Neural cell (in vitro differentiated cells): ENCODE data around the gene MRPS31. TPM values are rescaled to one million over a fixed set of nuclear protein-coding genes. Genes with fewer than 3 reads are reported as not detected.

ENCODE experiments used
- H2AFZ ChIP-seq: fragments of 200-600, 300-800 bp; sonication (generic), shearing (Covaris generic); 2 replicates; pipeline ENCODE4 v1.6.0; 2014; ENCODE audit warnings: low read depth, mild to moderate bottlenecking, antibody characterized with exemption, low read length, moderate library complexity
- H3F3A ChIP-seq: fragments of 200-600 bp; shearing (Covaris generic); 2 replicates; pipeline ENCODE4 v1.6.1; 2016; ENCODE audit warnings: mild to moderate bottlenecking, moderate library complexity, mixed read lengths, antibody characterized with exemption, low read length; ENCODE audit not compliant: insufficient read depth, poor library complexity, severe bottlenecking
- H3K27ac ChIP-seq: fragments of 200-600, 300-800 bp; sonication (generic), shearing (Covaris generic); 2 replicates; pipeline ENCODE4 v1.5.1; 2014; ENCODE audit warnings: mild to moderate bottlenecking, low read length, moderate library complexity
- H3K27me3 ChIP-seq: fragments of 300-800, 200-600 bp; sonication (generic), shearing (Covaris generic); 2 replicates; pipeline ENCODE4 v1.6.0; 2014; ENCODE audit warnings: mild to moderate bottlenecking, low read depth, low read length, moderate library complexity; ENCODE audit not compliant: insufficient read depth
- H3K36me3 ChIP-seq: fragments of 300-800, 200-600 bp; sonication (generic), shearing (Covaris generic); 2 replicates; pipeline ENCODE4 v1.5.1; 2014; ENCODE audit warnings: mild to moderate bottlenecking, antibody characterized with exemption, low read length, moderate library complexity; ENCODE audit not compliant: insufficient read depth
- H3K4me2 ChIP-seq: fragments of 300-800, 200-600 bp; sonication (generic), shearing (Covaris generic); 2 replicates; pipeline ENCODE4 v1.6.0; 2014; ENCODE audit warnings: mild to moderate bottlenecking, low read length
- H3K4me3 ChIP-seq: fragments of 300-800, 200-600 bp; sonication (generic), shearing (Covaris generic); 2 replicates; pipeline ENCODE4 v1.5.1; 2014; ENCODE audit warnings: mild to moderate bottlenecking, low read length, moderate library complexity
- H3K79me2 ChIP-seq: fragments of 200-600 bp; shearing (Covaris generic); replicated peaks from 2 replicates; pipeline ENCODE4 v1.6.0; 2014; ENCODE audit warnings: mild to moderate bottlenecking, low read length, moderate library complexity; ENCODE audit not compliant: insufficient read depth
- H3K9ac ChIP-seq: fragments of 300-800, 200-600 bp; sonication (generic), shearing (Covaris generic); 2 replicates; pipeline ENCODE4 v1.6.1; 2016; ENCODE audit warnings: mild to moderate bottlenecking, low read length, mixed read lengths
- H3K9me2 ChIP-seq: fragments of 200-600 bp; shearing (Covaris generic); 2 replicates; pipeline ENCODE4 v1.6.1; 2016; ENCODE audit warnings: mild to moderate bottlenecking, low read length, mixed read lengths; ENCODE audit not compliant: insufficient read depth
- H3K9me3 ChIP-seq: fragments of 200-600, 300-800 bp; sonication (generic), shearing (Covaris generic); 2 replicates; pipeline ENCODE4 v1.6.1; 2016; ENCODE audit warnings: mild to moderate bottlenecking, mixed run types, low read length, moderate library complexity, mixed read lengths
- H4K20me1 ChIP-seq: fragments of 200-600 bp; shearing (Covaris generic); 2 replicates; pipeline ENCODE4 v1.6.1; 2016; ENCODE audit warnings: mild to moderate bottlenecking, mixed run types; ENCODE audit not compliant: insufficient read depth
- CTCF ChIP-seq: fragments of 450-650 bp; IDR thresholded peaks from 2 replicates; pipeline ENCODE4 v1.5.1; 2014; ENCODE audit warnings: antibody characterized with exemption, mild to moderate bottlenecking, moderate library complexity; ENCODE audit not compliant: poor library complexity, severe bottlenecking
- EP300 ChIP-seq: fragments of 450-650 bp; conservative IDR thresholded peaks from 2 replicates; pipeline ENCODE4 v1.6.1; 2014; ENCODE audit warnings: antibody characterized with exemption, mild to moderate bottlenecking, moderate library complexity; ENCODE audit not compliant: poor library complexity, severe bottlenecking
- EZH2 ChIP-seq: fragments of 200-600, 300-800 bp; shearing (Covaris generic), sonication (generic); IDR thresholded peaks from 2 replicates; pipeline ENCODE4 v1.6.1; 2014; ENCODE audit warnings: antibody characterized with exemption, low read length, borderline replicate concordance, mild to moderate bottlenecking; ENCODE audit not compliant: insufficient read depth, poor library complexity, severe bottlenecking
- MXI1 ChIP-seq: fragments of 450-650 bp; conservative IDR thresholded peaks from 2 replicates; pipeline ENCODE4 v1.6.1; 2014; ENCODE audit warnings: antibody characterized with exemption, mild to moderate bottlenecking; ENCODE audit not compliant: poor library complexity, severe bottlenecking
- POLR2AphosphoS5 ChIP-seq: IDR thresholded peaks from 2 replicates; pipeline ENCODE4 v1.6.1; 2012
- RAD21 ChIP-seq: fragments of 450-650 bp; conservative IDR thresholded peaks from 2 replicates; pipeline ENCODE4 v1.6.1; 2014; ENCODE audit warnings: antibody characterized with exemption, mild to moderate bottlenecking, moderate library complexity
- REST ChIP-seq: IDR thresholded peaks from 2 replicates; pipeline ENCODE4 v1.6.1; 2012; ENCODE audit warnings: borderline replicate concordance
- SMC3 ChIP-seq: fragments of 450-650 bp; conservative IDR thresholded peaks from 2 replicates; pipeline ENCODE4 v1.6.1; 2014; ENCODE audit warnings: antibody characterized with exemption, mild to moderate bottlenecking, moderate library complexity; ENCODE audit not compliant: poor library complexity
- TAF1 ChIP-seq: IDR thresholded peaks from 2 replicates; pipeline ENCODE4 v1.6.1; 2012; ENCODE audit warnings: low read depth
- polyA plus RNA-seq: library from polyadenylated mRNA; depleted of rRNA; stranded (reverse); fragments of >200 nt; gene quantifications from 2 replicates; pipeline ENCODE4 v1.2.3, GENCODE V29; 2014

The MRPS31 gene
- polyA plus RNA-seq, 1 donor from 2014 or later, result 72.4 TPM

DNA sequence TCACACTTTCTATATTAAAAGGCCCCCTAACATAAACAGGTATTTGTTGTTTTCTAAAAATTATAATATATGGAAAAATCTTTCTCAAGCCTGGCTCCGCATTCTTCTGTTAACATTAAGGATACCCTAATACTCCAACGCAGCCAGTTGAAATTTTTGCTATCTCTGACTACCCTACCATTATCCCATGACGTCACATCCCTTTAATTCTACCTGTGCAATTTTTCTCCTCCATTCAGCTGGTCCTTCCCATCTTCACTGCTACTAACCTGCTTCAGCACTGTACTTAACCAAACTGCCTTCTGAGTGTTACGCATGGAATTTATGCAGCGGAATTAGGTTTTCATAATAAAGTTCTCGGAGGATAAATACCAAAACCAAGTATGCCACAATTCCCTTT is 1.0 kb downstream of the MRPS31 start:
- Histone ChIP-seq H3K9me3 (no peaks in the 10 kb centered on the region), H3K4me2 (peak overlapping the region; percentile 62), H3K36me3 (no peaks in the 10 kb centered on the region), H2AFZ (peak overlapping the region; percentile 84), H3K79me2 (peaks cover 17% of the 10 kb centered on the region), H3K9ac (peak overlapping the region; percentile 81), H3K27ac (peak overlapping the region; percentile 88), H3K4me3 (peak overlapping the region; percentile 76), H4K20me1 (no peaks in the 10 kb centered on the region), H3K27me3 (no peaks in the 10 kb centered on the region), H3K9me2 (no peaks in the 10 kb centered on the region), H3F3A (no peaks in the 10 kb centered on the region)
- no peak for TF ChIP-seq EP300
- TF ChIP-seq POLR2AphosphoS5, result no peak
- no peak for TF ChIP-seq CTCF
- TF ChIP-seq EZH2, result no peak
- no peak for TF ChIP-seq RAD21
- TF ChIP-seq MXI1, result no peak
- no peak for TF ChIP-seq TAF1
- TF ChIP-seq REST, result no peak
- TF ChIP-seq SMC3, result no peak

DNA sequence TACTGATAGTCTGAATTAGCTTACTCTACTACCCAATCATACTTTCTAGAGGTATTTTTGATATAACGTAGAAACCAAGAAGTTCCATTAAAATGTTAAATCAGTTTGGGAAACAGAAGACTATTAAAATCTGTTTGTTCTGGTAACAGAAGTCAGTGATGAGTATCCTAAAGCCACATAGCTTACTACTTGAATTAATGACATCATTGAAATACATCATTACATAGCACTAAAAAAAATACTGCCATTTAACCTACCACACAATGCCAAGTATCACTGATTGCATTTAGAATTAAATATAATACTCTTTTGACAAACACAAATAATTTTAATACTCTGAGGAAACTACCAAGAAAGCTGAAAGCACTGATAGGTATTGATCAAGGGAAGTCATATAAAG is 5.4 kb downstream of the MRPS31 start:
- Histone ChIP-seq H3K27ac (no peak overlapping the region), H3K36me3 (no peaks in the 10 kb centered on the region), H3K4me3 (no peak overlapping the region), H2AFZ (no peak overlapping the region), H3K4me2 (no peak overlapping the region), H3K9me3 (no peaks in the 10 kb centered on the region), H3F3A (no peaks in the 10 kb centered on the region), H3K79me2 (peaks cover 17% of the 10 kb centered on the region), H3K9me2 (no peaks in the 10 kb centered on the region), H3K9ac (no peak overlapping the region), H3K27me3 (no peaks in the 10 kb centered on the region), H4K20me1 (no peaks in the 10 kb centered on the region)
- TF ChIP-seq MXI1, result no peak
- TF ChIP-seq RAD21, result no peak
- TF ChIP-seq EP300, result no peak
- TF ChIP-seq SMC3, result no peak
- TF ChIP-seq EZH2, result no peak
- no peak for TF ChIP-seq REST
- TF ChIP-seq TAF1, result no peak
- TF ChIP-seq CTCF, result no peak
- TF ChIP-seq POLR2AphosphoS5, result no peak
